Kidney capillary endothelial cell (primary cell): ENCODE measurements around the gene QRICH1.

Experiments
- DNase-seq: peaks from one replicate; pipeline ENCODE4 v3.0.0-alpha.2; 2018; ENCODE audit warnings: low spot score

The QRICH1 gene, protein sequence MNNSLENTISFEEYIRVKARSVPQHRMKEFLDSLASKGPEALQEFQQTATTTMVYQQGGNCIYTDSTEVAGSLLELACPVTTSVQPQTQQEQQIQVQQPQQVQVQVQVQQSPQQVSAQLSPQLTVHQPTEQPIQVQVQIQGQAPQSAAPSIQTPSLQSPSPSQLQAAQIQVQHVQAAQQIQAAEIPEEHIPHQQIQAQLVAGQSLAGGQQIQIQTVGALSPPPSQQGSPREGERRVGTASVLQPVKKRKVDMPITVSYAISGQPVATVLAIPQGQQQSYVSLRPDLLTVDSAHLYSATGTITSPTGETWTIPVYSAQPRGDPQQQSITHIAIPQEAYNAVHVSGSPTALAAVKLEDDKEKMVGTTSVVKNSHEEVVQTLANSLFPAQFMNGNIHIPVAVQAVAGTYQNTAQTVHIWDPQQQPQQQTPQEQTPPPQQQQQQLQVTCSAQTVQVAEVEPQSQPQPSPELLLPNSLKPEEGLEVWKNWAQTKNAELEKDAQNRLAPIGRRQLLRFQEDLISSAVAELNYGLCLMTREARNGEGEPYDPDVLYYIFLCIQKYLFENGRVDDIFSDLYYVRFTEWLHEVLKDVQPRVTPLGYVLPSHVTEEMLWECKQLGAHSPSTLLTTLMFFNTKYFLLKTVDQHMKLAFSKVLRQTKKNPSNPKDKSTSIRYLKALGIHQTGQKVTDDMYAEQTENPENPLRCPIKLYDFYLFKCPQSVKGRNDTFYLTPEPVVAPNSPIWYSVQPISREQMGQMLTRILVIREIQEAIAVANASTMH

GRCh38 chr3:49093853-49094767, at the start of gene QRICH1:
Gene QRICH1 (minus strand): TSS chr3:49094071. CDS start chr3:49077017, 17,054 bp downstream.
- DNase-seq = peak; percentile 96

- no peak for DNase-seq
Observed at GRCh38 chr3:49140080-49140479, 46.2 kb upstream of the QRICH1 start.

DNA sequence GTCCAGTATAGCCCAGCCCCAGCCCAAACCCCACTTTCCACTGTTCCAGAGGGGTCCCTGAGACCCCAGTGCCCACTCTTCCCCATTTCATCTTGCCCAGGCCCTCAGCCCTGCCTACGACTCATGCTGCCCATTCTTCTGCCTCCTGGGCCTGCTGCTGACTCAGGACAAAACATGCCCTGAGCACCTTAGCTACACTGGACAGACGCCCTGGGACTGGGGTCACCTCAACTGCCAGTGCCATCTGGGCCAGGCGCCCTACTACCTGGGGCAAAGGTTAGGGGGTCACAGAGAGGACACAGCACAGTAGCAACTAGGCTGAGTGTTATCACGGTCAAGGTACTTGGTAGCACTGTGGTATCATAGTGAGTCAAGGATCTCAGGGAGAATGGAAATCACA, 41.6 kb upstream of the QRICH1 start:
- DNase-seq = no peak

DNA sequence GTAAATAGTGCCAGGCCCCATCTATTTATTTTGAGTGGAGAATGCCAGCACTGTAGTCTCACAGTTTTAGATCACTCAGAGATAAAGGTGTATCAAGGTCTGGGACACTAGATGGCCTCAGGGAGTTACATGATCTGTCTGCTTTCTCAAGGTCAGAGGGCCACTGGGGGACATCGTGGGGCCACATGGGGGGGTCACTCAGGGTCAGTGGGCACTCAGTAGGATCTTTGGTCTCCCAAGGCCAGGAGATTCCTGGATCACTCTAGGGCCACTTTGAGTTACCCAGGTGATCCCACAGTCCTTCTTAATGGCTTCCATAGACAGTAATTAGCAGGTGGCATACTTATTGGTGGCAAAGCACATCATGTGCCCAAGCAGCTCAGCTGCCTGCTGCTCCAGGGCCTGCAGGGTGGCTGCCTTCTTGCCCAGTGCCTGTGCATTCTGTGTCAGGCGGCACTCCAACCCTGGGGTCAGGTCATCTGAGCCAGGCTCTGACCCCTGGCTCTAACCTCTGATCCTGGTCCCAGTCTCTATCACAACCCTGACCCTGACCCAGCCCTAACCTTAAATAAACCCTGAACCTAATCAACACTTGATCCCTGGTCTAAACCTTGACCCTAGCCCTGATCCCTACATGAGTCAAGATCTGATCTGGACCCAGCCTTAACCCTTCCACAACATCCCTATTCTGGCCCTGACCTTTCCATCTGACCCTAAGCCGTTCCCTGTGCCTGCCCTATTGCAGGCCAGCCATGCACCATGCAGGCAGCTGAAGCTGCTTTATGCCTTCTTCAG, 40.8 kb upstream of the QRICH1 start:
- no peak for DNase-seq

- DNase-seq = peak; percentile 89
Observed at GRCh38 chr3:49133226-49133951, 39.5 kb upstream of the QRICH1 start.

DNA sequence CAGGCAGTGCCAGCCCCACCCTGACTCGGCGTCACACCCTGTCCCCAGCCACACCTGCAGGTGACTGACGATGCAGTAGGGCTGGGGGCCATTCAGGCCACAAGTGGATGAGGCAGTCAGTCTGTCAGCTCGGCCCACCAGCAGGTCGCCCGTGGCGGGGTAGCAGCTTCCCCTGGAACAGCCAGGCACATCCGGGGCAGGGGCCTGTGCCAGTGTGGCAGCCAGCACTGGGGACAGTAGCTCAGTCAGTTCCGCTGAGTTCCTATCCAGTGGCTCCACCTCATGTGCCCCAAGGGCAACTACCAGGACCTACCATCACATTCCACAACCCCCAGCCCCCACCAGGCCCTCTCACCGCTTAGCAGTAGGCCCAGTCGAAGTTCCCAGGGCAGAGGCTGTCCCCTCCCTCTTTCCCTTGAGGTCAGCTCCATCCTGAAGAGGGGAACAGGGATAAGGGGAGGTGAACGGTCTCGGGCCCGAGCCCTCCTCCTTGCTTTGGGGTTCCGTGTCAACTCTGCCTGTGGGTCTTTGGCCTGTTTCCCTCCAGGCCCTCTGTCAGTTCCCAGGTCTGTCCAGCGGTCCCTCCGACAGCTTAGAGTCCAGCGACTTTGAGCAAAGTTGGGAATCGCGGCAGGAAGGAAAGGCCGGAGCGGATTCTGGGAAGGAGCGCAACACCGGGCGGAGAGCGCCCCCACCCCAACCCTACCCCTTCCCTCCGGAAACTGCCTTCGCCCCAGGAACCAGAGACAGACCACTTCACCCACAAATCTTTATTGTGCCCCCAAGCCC, 38.8 kb upstream of the QRICH1 start, which contains the start of gene LAMB2:
Gene LAMB2 (minus strand): TSS at position 614 of the 789 bp plus-strand sequence. CDS start 183 bp downstream, at position 431.
- DNase-seq = peak; percentile 71

GRCh38 chr3:49132073-49132436, 38.2 kb upstream of the QRICH1 start:
- no peak for DNase-seq

DNA sequence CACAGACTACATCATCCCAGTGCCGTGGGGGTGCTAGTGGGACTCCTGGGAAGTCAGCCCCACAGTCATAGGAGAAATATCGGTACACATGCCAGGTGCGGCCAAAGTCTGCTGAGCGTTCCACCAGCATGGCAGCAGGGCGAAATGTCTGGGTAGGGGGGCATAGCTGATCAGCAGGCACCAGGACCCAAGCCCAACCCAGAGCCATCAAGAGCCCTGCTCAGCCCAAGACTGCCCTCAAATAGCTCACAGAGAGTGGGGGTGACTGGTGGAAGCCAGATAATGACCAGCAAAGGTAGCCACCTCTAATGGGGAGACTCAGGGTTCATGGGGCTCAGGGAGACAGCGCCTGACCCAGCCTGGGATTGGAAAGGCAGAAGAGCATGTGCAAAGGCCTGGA, 37.7 kb upstream of the QRICH1 start:
- no peak for DNase-seq

DNA sequence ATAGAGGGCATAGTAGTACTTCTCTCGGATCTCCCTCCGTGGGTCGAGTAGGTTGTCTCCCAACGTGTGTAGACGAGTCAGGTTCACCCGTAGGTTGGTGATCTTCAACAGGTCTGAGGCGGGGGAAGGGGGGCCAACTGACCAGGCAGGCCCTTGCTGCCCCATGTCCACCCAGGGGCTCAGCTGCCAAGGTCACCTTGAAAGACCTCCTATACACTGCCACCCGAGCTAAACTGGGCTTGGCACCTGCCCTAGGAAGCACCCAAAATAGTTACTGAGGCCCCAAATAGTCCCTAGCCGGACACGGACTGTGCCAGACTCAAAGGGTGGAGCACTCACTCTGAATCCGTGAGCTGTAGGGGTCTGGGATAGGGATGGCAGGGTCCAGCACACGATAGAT, 37.2 kb upstream of the QRICH1 start:
- DNase-seq = no peak

GRCh38 chr3:49124991-49125670, 31.3 kb upstream of the QRICH1 start:
- no peak for DNase-seq

DNA sequence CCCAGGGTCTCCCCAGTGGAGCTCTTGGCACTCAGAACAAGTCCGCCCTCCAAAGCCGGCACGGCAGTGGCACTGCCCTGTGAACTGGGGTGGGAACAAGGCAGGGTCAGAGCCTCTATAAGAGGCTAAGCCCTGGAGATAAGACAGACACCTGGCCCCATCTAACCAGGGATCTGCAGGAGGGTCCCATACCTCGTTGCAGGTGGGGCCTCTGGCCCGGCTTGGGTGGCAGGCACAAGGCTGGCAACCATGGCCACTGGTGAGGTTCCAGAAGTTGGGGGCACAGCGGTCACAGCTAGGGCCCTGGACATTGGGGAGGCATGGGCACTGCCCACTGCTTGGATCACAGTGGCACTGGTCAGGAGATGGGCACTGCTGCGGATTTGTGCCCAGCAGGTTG, 30.3 kb upstream of the QRICH1 start:
- no peak for DNase-seq

GRCh38 chr3:49123687-49124086, 29.8 kb upstream of the QRICH1 start:
- no peak for DNase-seq

- no peak for DNase-seq
Observed at GRCh38 chr3:49122886-49123545, 29.1 kb upstream of the QRICH1 start.

DNA sequence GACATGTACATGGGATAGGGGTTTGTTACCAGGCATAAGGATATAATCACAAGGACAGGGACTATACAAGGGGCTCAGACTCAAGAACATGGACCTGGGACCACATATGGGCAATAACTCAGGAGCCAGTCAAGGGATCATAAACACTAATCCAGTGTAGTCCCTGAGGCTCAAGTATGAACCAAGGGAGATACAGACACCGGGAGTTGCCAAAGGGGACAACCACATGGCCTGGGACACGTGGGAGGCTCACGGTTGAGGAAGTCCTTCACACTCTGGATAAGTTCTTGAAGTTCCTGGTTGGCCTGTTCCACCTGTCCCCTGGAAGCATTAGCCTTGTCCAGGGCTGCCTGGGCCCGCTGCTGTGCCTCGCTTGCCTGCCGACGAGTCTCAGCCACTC, 28.6 kb upstream of the QRICH1 start:
- DNase-seq = no peak

DNA sequence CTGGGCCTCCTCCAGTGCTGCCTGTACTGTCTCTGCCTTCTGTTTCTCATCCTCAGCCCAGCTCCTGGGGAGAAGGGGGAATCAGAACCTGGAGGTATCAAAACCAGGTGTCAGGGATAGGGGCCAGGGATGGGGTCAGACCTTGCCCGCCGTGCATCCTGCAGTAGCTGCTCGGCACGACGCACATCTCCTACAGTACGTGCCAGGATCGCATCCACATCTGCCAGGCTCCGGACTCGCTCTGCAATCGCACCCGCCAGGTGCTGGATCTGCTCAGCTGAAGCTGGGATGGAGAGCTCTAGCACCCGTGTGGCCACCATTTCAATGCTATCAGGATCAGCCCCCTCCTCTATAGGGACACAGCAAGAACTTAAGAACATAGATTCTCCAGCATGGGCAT, 28.2 kb upstream of the QRICH1 start:
- no peak for DNase-seq

GRCh38 chr3:49121132-49121736, 27.4 kb upstream of the QRICH1 start:
- DNase-seq = no peak

- peak; percentile 83 for DNase-seq
Observed at GRCh38 chr3:49120438-49121131, 26.7 kb upstream of the QRICH1 start, which contains the start of gene USP19. Gene USP19 (minus strand): TSS chr3:49120823. CDS start chr3:49119145, 1,678 bp downstream.

DNA sequence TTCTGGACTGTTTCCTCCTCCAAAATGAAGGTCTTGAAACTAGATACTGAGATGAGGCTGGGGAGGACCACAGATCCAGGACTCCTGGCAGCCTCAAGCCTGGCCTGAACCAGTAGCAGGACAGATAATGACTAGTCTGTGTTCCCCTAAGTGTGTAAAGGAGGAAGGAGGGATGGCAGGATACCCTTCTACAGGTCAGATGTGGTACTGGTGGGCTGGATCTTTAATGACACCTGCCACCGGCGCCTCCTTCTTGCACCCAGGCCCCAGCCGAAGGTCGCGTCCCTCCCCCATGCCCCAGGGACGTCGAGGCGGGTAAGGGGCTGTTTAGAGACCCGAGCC, 26.2 kb upstream of the QRICH1 start:
- no peak for DNase-seq
